ENCODE results near the gene SPART.

Gene SPART

DNA sequence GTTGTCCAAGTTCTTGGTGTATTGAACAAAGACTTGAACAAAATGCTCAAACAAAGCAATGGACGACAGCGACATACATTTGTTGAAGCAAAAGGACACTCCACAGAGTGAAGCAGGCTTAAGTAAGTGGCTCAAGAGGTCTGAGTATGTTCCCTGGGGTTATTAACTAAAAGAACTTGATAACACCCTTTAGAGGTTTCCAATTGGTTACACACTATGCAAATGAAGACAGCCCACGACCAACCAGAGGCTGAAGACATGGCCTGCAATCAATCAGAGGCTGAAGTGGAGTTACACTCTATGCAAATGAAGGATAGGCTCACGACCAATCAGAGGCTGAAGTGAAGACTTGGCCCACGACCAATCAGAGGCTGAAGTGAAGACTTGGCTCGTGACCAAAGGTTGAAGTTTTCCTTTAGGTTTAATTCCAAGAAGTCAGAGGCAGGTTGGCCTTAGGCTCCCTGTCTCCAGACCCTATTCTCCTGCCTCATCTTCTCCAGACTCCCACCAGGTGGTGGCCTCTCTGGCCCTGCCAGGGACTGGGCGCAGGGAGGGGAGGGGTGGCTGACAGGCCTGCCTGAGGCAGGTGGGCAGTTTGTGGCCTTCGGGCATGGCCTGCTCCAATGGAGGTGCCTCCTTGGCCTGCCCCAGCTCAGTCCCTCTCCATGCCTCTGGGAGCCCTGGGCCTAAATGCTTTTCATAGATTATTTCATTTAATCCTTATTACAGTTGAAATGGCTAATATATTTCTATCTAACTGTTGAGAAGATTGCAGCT lies 86.6 kb downstream of the SPART start:
- H3K27ac ChIP-seq = no peak overlapping the region
- DNase-seq (ENCODE audit: low read depth, low spot score) = no peak

DNA sequence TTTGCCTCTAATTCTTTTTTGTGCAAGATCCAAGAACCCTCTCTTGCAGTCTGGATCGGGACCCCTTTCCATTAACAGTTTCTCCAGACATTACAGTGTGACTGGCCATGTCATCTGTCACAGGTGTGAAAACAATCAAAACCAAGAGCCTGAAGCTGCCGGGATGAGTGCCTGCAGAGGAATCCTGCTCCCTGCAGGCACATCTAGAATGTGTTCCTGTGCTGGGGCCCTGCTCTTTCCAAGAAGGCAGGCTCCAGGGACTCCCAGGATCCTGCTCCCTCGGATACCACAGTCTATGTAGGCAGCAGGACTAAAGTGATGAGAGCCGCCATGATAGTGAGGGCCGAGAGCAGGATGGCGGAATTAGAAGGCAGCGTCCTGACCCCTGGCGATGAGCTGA lies 87.4 kb downstream of the SPART start:
- H3K27ac ChIP-seq = no peak overlapping the region
- DNase-seq (ENCODE audit: low read depth, low spot score) = no peak

Measured in epithelial cell of prostate (primary cell).